ENCODE measurements around the gene CADPS. TPM values are rescaled to one million over a fixed set of nuclear protein-coding genes. Genes with fewer than 3 reads are reported as not detected.

The CADPS gene
- total RNA-seq, 1 donor from 2014 or later, result 2.7 TPM

DNA sequence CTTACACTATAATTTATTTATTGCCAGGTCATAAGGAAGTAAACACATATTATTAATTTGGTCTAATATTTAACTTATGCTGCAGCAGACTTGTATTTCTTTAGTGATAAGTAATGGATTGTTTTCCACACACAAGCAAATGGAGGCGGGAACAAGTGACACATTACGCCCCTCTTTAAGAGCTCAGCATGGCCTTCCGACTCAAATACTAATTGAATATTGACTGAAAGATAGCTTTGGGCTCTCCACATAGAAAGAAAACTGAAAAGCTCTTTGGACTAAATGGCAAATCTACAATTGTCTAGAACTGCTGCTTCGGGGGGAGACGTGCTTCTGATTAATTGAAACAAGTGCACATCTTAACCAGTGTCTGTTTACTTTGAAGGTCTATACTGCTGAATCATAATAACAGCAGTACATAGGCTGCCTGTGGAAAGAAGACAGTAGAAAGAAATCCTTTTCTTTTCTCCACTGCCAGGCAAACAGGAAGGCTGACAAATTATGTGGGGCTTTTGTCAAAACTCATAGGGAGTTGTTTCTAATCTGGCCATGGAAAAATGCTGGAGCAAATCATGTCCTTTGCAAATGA, 15.9 kb downstream of the CADPS start:
- no peaks in the 10 kb centered on the region for H3K4me1 ChIP-seq
- no peak for ATAC-seq
- no peaks in the 10 kb centered on the region for H3K27me3 ChIP-seq (ENCODE audit: low read depth)
- no peaks in the 10 kb centered on the region for H3K36me3 ChIP-seq
- no peak for TF ChIP-seq CTCF (IDR thresholded peaks at IDR 0.05)
- intact Hi-C loops (cut with DNase I), result no loop called here
- DNase-seq, result no peak
- H3K4me3 ChIP-seq, result no peak overlapping the region
- H3K9me3 ChIP-seq, result no peaks in the 10 kb centered on the region
- H3K27ac ChIP-seq, result no peak overlapping the region

DNA sequence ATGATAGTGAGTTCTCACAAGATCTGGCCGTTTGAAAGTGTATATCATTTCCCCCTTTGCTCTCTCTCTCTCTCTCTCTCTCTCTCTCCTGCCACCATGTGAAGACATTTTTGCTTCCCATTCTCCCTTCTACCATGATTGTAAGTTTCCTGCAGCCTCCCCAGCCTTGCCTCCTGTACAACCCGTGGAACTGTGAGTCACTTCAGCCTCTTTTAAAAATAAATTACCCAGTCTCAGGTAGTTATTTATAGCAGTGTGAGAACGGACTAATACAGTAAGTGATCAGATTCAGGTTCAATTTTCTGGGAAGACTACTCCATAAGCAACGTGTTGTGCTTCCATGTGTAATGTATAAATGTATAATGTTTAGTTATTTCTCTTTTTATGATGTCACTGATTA, 29.2 kb downstream of the CADPS start:
- no peaks in the 10 kb centered on the region for H3K4me1 ChIP-seq
- no peak for DNase-seq
- no peaks in the 10 kb centered on the region for H3K36me3 ChIP-seq
- H3K27ac ChIP-seq, result no peak overlapping the region
- intact Hi-C loops (cut with DNase I), result no loop called here
- no peak for TF ChIP-seq CTCF (IDR thresholded peaks at IDR 0.05)
- H3K9me3 ChIP-seq, result no peaks in the 10 kb centered on the region
- ATAC-seq, result no peak
- H3K4me3 ChIP-seq, result no peak overlapping the region
- no peaks in the 10 kb centered on the region for H3K27me3 ChIP-seq (ENCODE audit: low read depth)

GRCh38 chr3:62843508-62843907, 31.7 kb downstream of the CADPS start:
- no peak overlapping the region for H3K4me3 ChIP-seq
- DNase-seq, result no peak
- TF ChIP-seq CTCF (IDR thresholded peaks at IDR 0.05), result no peak
- ATAC-seq, result peak; percentile 52 to 54
- no peaks in the 10 kb centered on the region for H3K36me3 ChIP-seq
- no peaks in the 10 kb centered on the region for H3K9me3 ChIP-seq
- H3K27ac ChIP-seq, result no peak overlapping the region
- intact Hi-C loops (cut with DNase I), result no loop called here
- no peaks in the 10 kb centered on the region for H3K27me3 ChIP-seq (ENCODE audit: low read depth)
- no peaks in the 10 kb centered on the region for H3K4me1 ChIP-seq

DNA sequence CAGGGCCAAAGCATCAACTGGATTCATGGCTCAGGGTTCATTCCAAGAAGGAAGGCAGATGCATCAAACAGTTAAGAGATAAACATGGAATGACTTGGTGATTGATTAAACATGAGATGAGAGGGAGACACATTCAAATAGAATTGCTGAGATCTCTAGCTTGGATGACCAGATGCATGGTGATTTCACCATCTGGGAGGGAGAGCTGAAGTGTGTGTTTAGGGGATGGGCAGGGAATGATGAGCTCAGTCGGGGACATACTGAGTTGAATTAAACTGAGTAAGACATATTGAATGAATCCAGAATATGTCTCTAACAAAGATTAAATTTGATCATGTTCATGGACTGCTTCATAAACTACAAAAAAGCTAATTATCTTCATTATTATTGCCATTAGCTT, 35.5 kb downstream of the CADPS start:
- no peaks in the 10 kb centered on the region for H3K36me3 ChIP-seq
- ATAC-seq (no peak), DNase-seq (no peak)
- no peaks in the 10 kb centered on the region for H3K4me1 ChIP-seq
- intact Hi-C loops (cut with DNase I), result no loop called here
- H3K9me3 ChIP-seq, result no peaks in the 10 kb centered on the region
- H3K27ac ChIP-seq, result no peak overlapping the region
- H3K27me3 ChIP-seq (ENCODE audit: low read depth), result no peaks in the 10 kb centered on the region
- no peak for TF ChIP-seq CTCF (IDR thresholded peaks at IDR 0.05)
- H3K4me3 ChIP-seq, result no peak overlapping the region

DNA sequence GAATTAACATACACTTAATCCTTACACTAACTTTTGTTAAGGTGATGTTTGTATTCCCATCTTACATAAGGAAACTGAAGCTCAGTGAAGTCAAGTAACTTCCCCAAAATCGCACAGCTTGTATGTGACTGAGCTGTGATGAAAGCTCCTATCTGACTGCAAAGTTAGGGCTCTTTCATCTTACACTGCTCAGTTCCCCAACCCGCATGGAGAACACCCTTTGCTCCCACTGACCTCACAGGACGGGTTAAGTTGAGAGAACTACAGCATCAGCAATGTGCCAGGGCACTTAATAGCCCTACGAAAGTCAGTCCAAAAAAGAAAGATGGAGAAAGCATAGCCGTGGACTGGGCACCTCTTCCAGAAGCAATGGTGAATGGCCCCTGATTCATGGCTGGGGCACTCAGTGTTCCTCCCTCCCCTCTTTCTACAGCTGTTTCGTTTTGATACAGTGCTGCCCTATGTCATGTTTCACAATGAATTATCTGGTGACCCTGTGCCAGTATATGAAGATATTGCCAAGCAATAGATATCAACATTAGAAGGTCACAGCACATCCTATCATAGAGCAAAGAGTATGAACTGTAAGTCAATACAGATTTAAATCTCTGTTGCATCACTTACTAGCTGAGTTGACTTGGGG, 38.0 kb downstream of the CADPS start:
- DNase-seq (no peak), ATAC-seq (peak; percentile 64 to 65)
- H3K9me3 ChIP-seq, result no peaks in the 10 kb centered on the region
- no peaks in the 10 kb centered on the region for H3K36me3 ChIP-seq
- no peaks in the 10 kb centered on the region for H3K27me3 ChIP-seq (ENCODE audit: low read depth)
- no peaks in the 10 kb centered on the region for H3K4me1 ChIP-seq
- intact Hi-C loops (cut with DNase I), result no loop called here
- H3K4me3 ChIP-seq, result no peak overlapping the region
- H3K27ac ChIP-seq, result no peak overlapping the region
- no peak for TF ChIP-seq CTCF (IDR thresholded peaks at IDR 0.05)
